OCI-LY1 (cell line): Measurements from ENCODE around the gene OR5D18.

ENCODE experiments used
- H2AFZ ChIP-seq: fragments of 200-600 bp; sonication (generic), shearing (Covaris generic); 2 replicates; pipeline ENCODE4 v1.6.0; 2014; ENCODE audit warnings: antibody characterized with exemption, mild to moderate bottlenecking, low read length
- H3F3A ChIP-seq: fragments of 200-600 bp; sonication (generic), shearing (Covaris generic); 2 replicates; pipeline ENCODE4 v1.6.0; 2014; ENCODE audit warnings: mild to moderate bottlenecking, antibody characterized with exemption, low read length, moderate library complexity; ENCODE audit not compliant: insufficient read depth
- H3K27ac ChIP-seq: fragments of 200-600 bp; sonication (generic); 2 replicates; pipeline ENCODE4 v1.5.1; 2014; ENCODE audit warnings: low read length, mixed run types, mild to moderate bottlenecking, low read depth; ENCODE audit not compliant: poor library complexity, severe bottlenecking
- H3K27me3 ChIP-seq: fragments of 200-600 bp; sonication (generic); 2 replicates; pipeline ENCODE4 v1.6.0; 2014; ENCODE audit warnings: antibody characterized with exemption, mild to moderate bottlenecking, low read length, moderate library complexity; ENCODE audit not compliant: insufficient read depth
- H3K36me3 ChIP-seq: fragments of 200-600 bp; sonication (generic); 2 replicates; pipeline ENCODE4 v1.6.1; 2014; ENCODE audit warnings: mild to moderate bottlenecking, antibody characterized with exemption, low read length, moderate library complexity, mixed read lengths; ENCODE audit not compliant: insufficient read depth
- H3K4me1 ChIP-seq: fragments of 200-600 bp; sonication (generic); 2 replicates; pipeline ENCODE4 v1.5.1; 2014; ENCODE audit warnings: mild to moderate bottlenecking, low read length, moderate library complexity; ENCODE audit not compliant: insufficient read depth, severe bottlenecking
- H3K4me2 ChIP-seq: fragments of 200-600 bp; sonication (generic), shearing (Covaris generic); 2 replicates; pipeline ENCODE4 v1.6.1; 2014; ENCODE audit warnings: low read length
- H3K4me3 ChIP-seq: fragments of 200-600 bp; sonication (generic); 2 replicates; pipeline ENCODE4 v1.5.1; 2014; ENCODE audit warnings: low read length, low read depth, mild to moderate bottlenecking, mixed read lengths; ENCODE audit not compliant: poor library complexity, severe bottlenecking
- H3K79me2 ChIP-seq: fragments of 200-600 bp; shearing (Covaris generic); 2 replicates; pipeline ENCODE4 v1.6.1; 2016; ENCODE audit warnings: mixed run types, low read length, mixed read lengths; ENCODE audit not compliant: insufficient read depth
- H3K9ac ChIP-seq: fragments of 200-600 bp; sonication (generic), shearing (Covaris generic); 2 replicates; pipeline ENCODE4 v1.6.1; 2014; ENCODE audit warnings: mild to moderate bottlenecking, low read length, mixed read lengths
- H3K9me2 ChIP-seq: fragments of 200-600 bp; sonication (generic), shearing (Covaris generic); 2 replicates; pipeline ENCODE4 v1.6.1; 2014; ENCODE audit warnings: low read depth, mild to moderate bottlenecking, low read length, mixed read lengths
- H3K9me3 ChIP-seq: fragments of 200-600 bp; shearing (Covaris generic); 2 replicates; pipeline ENCODE4 v1.6.1; 2014; ENCODE audit warnings: low read length, mixed read lengths
- H4K20me1 ChIP-seq: fragments of 200-600 bp; sonication (generic), shearing (Covaris generic); 2 replicates; pipeline ENCODE4 v1.6.0; 2016; ENCODE audit warnings: mild to moderate bottlenecking, low read length; ENCODE audit not compliant: insufficient read depth
- CTCF ChIP-seq: fragments of 200-600 bp; sonication (generic), shearing (Covaris generic); IDR thresholded peaks from 2 replicates; pipeline ENCODE4 v1.5.1; 2017; ENCODE audit warnings: mild to moderate bottlenecking, antibody characterized with exemption, low read length, moderate library complexity, mixed read lengths
- EZH2 ChIP-seq: fragments of 200-600 bp; sonication (generic), shearing (Covaris generic); IDR thresholded peaks from 2 replicates; pipeline ENCODE4 v1.8.0; 2017; ENCODE audit warnings: borderline replicate concordance, mixed run types, mild to moderate bottlenecking, antibody characterized with exemption, low read length, moderate library complexity, mixed read lengths

OR5D18 gene

GRCh38 chr11:55819330-55819729 is at the start of gene OR5D18:
Gene OR5D18 (plus strand): TSS chr11:55819630. CDS start chr11:55819630, 0 bp downstream.
- no peak within 1 kb of the TSS for H3K9ac ChIP-seq
- H3K27me3 ChIP-seq = no peaks in the 10 kb centered on the region
- no peaks in the 10 kb centered on the region for H3K79me2 ChIP-seq
- no peak within 1 kb of the TSS for H3K27ac ChIP-seq
- H2AFZ ChIP-seq = no peak within 1 kb of the TSS
- TF ChIP-seq EZH2 (no peak), CTCF (no peak)
- no peaks in the 10 kb centered on the region for H3F3A ChIP-seq
- H4K20me1 ChIP-seq = no peaks in the 10 kb centered on the region
- no peak within 1 kb of the TSS for H3K4me2 ChIP-seq
- no peaks in the 10 kb centered on the region for H3K36me3 ChIP-seq
- H3K4me3 ChIP-seq = no peak within 1 kb of the TSS
- H3K4me1 ChIP-seq = no peaks in the 10 kb centered on the region
- no peaks in the 10 kb centered on the region for H3K9me2 ChIP-seq
- no peaks in the 10 kb centered on the region for H3K9me3 ChIP-seq

- Histone ChIP-seq H3K4me2 (no peak within 1 kb of the TSS), H3K79me2 (no peaks in the 10 kb centered on the region), H3K9ac (no peak within 1 kb of the TSS), H3K9me2 (no peaks in the 10 kb centered on the region), H3K36me3 (no peaks in the 10 kb centered on the region), H4K20me1 (no peaks in the 10 kb centered on the region), H3K9me3 (no peaks in the 10 kb centered on the region), H3F3A (no peaks in the 10 kb centered on the region), H2AFZ (no peak within 1 kb of the TSS), H3K27ac (no peak within 1 kb of the TSS), H3K27me3 (no peaks in the 10 kb centered on the region), H3K4me3 (no peak within 1 kb of the TSS), H3K4me1 (no peaks in the 10 kb centered on the region)
- TF ChIP-seq CTCF (no peak), EZH2 (no peak)
Observed at GRCh38 chr11:55773138-55773537, 46.3 kb upstream of the OR5D18 start, which contains the start of gene OR5D13. Gene OR5D13 (plus strand): TSS chr11:55773438. CDS start chr11:55773438, 0 bp downstream.

GRCh38 chr11:55791606-55792005 is 27.8 kb upstream of the OR5D18 start:
- Histone ChIP-seq H3F3A (no peaks in the 10 kb centered on the region), H3K4me2 (no peak overlapping the region), H3K9ac (no peak overlapping the region), H3K9me3 (no peaks in the 10 kb centered on the region), H3K4me1 (no peaks in the 10 kb centered on the region), H3K79me2 (no peaks in the 10 kb centered on the region), H3K9me2 (no peaks in the 10 kb centered on the region), H2AFZ (no peak overlapping the region), H3K27me3 (no peaks in the 10 kb centered on the region), H3K4me3 (no peak overlapping the region), H3K36me3 (no peaks in the 10 kb centered on the region), H3K27ac (no peak overlapping the region), H4K20me1 (no peaks in the 10 kb centered on the region)
- TF ChIP-seq CTCF (no peak), EZH2 (no peak)
